Left lung (tissue), 10 donors: ENCODE data around the gene NR5A1. TPM values are rescaled to one million over a fixed set of nuclear protein-coding genes. Genes with fewer than 3 reads are reported as not detected.

ENCODE experiments used
- ATAC-seq: fragments of 200-7000 bp; cut with Tn5 transposase; one replicate; pipeline ENCODE4 v1.9.1; 2020; ENCODE audit warnings: moderate library complexity
- DNase-seq, 4 donors: peaks; one replicate each; pipeline ENCODE4 v3.0.0-alpha.2; 2013 to 2020
- H3K27ac ChIP-seq, 2 donors: fragments of 200-600 bp; sonication (generic) in 1 of 2; one replicate each; pipeline versions ENCODE4 v1.5.0 to v1.8.0; 2020 to 2021
- H3K27me3 ChIP-seq, 2 donors: fragments of 200-600 bp; sonication (generic) in 1 of 2; one replicate each; pipeline versions ENCODE4 v1.5.0 to v1.8.0; 2020 to 2021
- H3K36me3 ChIP-seq, 2 donors: fragments of 200-600 bp; sonication (generic) in 1 of 2; one replicate each; pipeline versions ENCODE4 v1.5.0 to v1.8.0; 2020 to 2021
- H3K4me1 ChIP-seq, 2 donors: fragments of 200-600 bp; one replicate each; pipeline ENCODE4 v1.8.0; 2021
- H3K4me3 ChIP-seq, 2 donors: fragments of 200-600 bp; sonication (generic) in 1 of 2; one replicate each; pipeline versions ENCODE4 v1.5.0 to v1.8.0; 2020 to 2021; ENCODE audit warnings: mild to moderate bottlenecking in 1 of 2
- H3K9me3 ChIP-seq, 2 donors: fragments of 200-600 bp; sonication (generic) in 1 of 2; one replicate each; pipeline versions ENCODE4 v1.5.0 to v1.8.0; 2020 to 2021
- intact Hi-C, 2 donors: fragments of 100-400 bp; cut with DNase I; formaldehyde crosslinking; loops; one replicate each; pipeline versions ENCODE4 v1.11.2 to v1.14.2; 2022
- polyA plus RNA-seq, 6 donors: library from polyadenylated mRNA; unstranded; fragments of 120-200 nt; gene quantifications; one replicate each; pipeline ENCODE4 v1.2.1, GENCODE V29; 2013; ENCODE audit not compliant: insufficient read length in 6 of 6
- total RNA-seq, 2 donors: library from RNA; stranded (reverse); fragmentation: NEBNext Ultra II Directional; extraction: Animal tissue kit (Norgen Biotek cat#: 25700); gene quantifications; one replicate each; pipeline ENCODE4 v1.2.1, GENCODE V29; 2021
- TF ChIP-seq, protein P1 (sequence below), 2 donors: fragments of 200-600 bp; sonication (generic) in 1 of 2; IDR thresholded peaks; one replicate each; pipeline versions ENCODE4 v1.5.0 to v1.8.0; 2021; ENCODE audit warnings: antibody characterized with exemption in 2 of 2
- donor health status: DM: no; HTN: yes; CAD: no.
- donor health status: DM: no; HTN: no; CAD: no.

NR5A1 gene
- total and polyA plus RNA-seq, 8 donors, result 0.06 to 0.26 (median 0.14) TPM; not detected in 5

DNA sequence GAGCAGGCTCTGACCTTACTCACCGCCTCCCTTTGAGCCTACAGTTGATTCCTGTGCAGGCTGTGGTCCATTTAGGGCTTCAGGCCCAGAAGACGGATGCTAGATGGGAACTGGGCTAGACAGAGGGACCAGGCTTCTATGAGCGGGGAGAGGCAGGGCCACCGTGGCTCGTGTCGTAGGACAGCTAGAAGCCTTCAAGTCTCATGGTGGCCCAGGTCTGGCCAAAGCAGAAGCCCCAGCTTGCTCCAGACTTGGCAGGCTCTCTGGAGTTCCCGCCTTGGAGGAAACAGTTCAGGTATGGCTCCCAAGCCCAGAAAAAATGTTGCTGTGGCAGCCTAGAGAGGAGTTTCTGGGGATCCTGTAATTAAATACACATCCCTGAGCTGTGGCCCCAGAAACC lies 10.9 kb upstream of the NR5A1 start:
- no peaks in the 10 kb centered on the region for H3K9me3 ChIP-seq
- H3K27me3 ChIP-seq, result no peaks in the 10 kb centered on the region
- intact Hi-C loops, result no loop called here
- H3K4me1 ChIP-seq, result no peaks in the 10 kb centered on the region
- no peaks in the 10 kb centered on the region for H3K36me3 ChIP-seq
- H3K4me3 ChIP-seq, result no peak overlapping the region
- H3K27ac ChIP-seq, result no peak overlapping the region
- no peak for ATAC-seq
- DNase-seq, result no peak
- TF ChIP-seq, protein P1, sequence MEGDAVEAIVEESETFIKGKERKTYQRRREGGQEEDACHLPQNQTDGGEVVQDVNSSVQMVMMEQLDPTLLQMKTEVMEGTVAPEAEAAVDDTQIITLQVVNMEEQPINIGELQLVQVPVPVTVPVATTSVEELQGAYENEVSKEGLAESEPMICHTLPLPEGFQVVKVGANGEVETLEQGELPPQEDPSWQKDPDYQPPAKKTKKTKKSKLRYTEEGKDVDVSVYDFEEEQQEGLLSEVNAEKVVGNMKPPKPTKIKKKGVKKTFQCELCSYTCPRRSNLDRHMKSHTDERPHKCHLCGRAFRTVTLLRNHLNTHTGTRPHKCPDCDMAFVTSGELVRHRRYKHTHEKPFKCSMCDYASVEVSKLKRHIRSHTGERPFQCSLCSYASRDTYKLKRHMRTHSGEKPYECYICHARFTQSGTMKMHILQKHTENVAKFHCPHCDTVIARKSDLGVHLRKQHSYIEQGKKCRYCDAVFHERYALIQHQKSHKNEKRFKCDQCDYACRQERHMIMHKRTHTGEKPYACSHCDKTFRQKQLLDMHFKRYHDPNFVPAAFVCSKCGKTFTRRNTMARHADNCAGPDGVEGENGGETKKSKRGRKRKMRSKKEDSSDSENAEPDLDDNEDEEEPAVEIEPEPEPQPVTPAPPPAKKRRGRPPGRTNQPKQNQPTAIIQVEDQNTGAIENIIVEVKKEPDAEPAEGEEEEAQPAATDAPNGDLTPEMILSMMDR (IDR thresholded peaks at IDR 0.05), result no peak

DNA sequence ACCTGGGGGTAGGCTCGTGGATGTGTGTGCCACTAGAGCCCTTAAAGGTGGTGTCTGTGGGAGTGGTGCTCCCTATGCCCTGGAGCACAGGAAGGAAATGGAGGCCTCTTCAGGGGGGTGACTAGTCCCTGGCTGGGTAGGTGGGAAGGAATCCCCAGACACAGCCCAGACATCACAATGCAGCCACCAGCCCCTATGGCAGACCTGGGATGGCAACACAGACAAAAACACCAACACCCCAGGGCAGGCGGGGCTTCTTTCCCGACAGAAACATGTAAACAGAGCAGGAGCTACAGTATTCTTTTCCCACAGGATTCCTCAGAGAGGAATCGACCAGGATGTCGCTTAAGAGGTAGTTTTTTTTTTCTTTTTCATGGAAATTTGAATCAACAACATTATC lies 10.4 kb upstream of the NR5A1 start:
- Histone ChIP-seq H3K27ac (no peak overlapping the region), H3K4me1 (no peaks in the 10 kb centered on the region), H3K36me3 (no peaks in the 10 kb centered on the region), H3K9me3 (no peaks in the 10 kb centered on the region), H3K4me3 (no peak overlapping the region), H3K27me3 (peaks cover 0 to 4% of the 10 kb centered on the region in 2 donors)
- ATAC-seq, result no peak
- TF ChIP-seq, protein P1 (IDR thresholded peaks at IDR 0.05), result no peak
- DNase-seq, result no peak
- intact Hi-C loops, result no loop called here

GRCh38 chr9:124514874-124515273 lies 7.7 kb upstream of the NR5A1 start:
- no peak overlapping the region for H3K27ac ChIP-seq
- intact Hi-C loops, result no loop called here

DNA sequence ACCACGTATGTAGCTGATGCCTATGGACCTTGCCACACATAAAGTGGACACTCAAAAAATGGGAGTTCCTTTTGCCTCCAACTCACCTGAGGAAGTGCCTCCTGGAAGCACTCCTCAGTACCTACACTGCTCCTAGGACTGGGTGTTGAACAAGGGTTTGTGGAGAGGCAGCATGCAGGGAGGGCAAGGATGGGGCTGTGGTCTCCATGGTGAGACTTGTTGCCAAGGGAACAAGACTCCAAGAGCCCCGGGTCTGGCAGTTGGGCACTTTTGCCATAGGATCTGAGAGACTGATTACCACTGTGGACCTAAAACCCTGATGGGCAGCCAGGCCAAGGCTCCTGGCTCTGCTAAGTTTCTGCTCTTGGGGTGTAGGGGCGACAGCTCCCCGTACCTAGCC lies 6.9 kb upstream of the NR5A1 start:
- intact Hi-C loops, result no loop called here
- Histone ChIP-seq H3K27me3 (peaks cover 0 to 16% of the 10 kb centered on the region in 2 donors), H3K4me1 (peaks cover 0 to 7% of the 10 kb centered on the region in 2 donors), H3K9me3 (no peaks in the 10 kb centered on the region), H3K36me3 (no peaks in the 10 kb centered on the region), H3K27ac (no peak overlapping the region), H3K4me3 (no peak overlapping the region)
- DNase-seq (no peak), ATAC-seq (no peak)
- TF ChIP-seq, protein P1 (IDR thresholded peaks at IDR 0.05), result no peak

More at GRCh38 chr9:124514874-124515273, 7.7 kb upstream of the NR5A1 start:
- no peak for DNase-seq
- Histone ChIP-seq H3K36me3 (no peaks in the 10 kb centered on the region), H3K9me3 (no peaks in the 10 kb centered on the region), H3K4me3 (no peak overlapping the region), H3K27me3 (peaks cover 0 to 16% of the 10 kb centered on the region in 2 donors), H3K4me1 (peaks cover 0 to 7% of the 10 kb centered on the region in 2 donors)
- no peak for ATAC-seq
- TF ChIP-seq, protein P1 (IDR thresholded peaks at IDR 0.05), result no peak

DNA sequence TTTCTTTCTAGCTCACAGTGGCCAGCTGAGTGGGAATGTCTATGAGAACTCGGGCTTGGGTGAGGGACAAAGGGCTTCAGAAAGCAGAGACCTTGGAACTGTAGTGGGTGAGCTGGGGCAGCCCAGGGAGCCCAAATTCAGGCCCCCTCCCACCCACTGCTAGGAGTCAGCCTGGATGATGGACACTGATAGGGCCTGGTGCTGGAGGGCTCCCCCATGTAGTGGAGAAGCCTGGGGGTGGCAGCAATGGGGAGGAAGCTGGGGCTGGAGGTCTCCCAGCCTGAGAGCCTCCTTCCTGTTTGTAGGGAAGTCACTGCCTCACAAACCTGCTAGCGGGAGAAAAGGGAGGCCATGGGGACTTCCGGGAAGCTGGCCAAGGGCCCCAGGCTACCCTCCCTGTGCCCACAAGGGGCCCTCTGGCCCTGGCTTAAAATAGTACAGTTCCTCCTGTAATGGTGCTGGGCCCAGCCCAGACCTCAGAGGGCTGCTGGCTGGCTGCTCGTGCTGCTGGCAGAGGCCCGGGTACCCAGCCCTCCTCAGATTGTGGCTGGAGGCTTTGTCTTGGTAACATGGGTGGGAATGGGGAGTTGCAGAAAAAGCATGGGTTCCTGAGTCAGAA lies 6.3 kb upstream of the NR5A1 start:
- intact Hi-C loops, result no loop called here
- peaks cover 0 to 16% of the 10 kb centered on the region in 2 donors for H3K27me3 ChIP-seq
- DNase-seq (no peak), ATAC-seq (no peak)
- no peak overlapping the region for H3K27ac ChIP-seq
- H3K4me3 ChIP-seq, result no peak overlapping the region
- no peaks in the 10 kb centered on the region for H3K36me3 ChIP-seq
- H3K4me1 ChIP-seq, result peaks cover 0 to 7% of the 10 kb centered on the region in 2 donors
- no peaks in the 10 kb centered on the region for H3K9me3 ChIP-seq
- TF ChIP-seq, protein P1 (IDR thresholded peaks at IDR 0.05), result no peak
